ENCODE results near the gene CRTC3.

The CRTC3 gene

GRCh38 chr15:90552162-90552928 is 22.6 kb downstream of the CRTC3 start:
- H3K4me3 ChIP-seq (ENCODE audit: control insufficient read depth, low read depth, low read length) = no peak overlapping the region
- TF ChIP-seq, protein P1, sequence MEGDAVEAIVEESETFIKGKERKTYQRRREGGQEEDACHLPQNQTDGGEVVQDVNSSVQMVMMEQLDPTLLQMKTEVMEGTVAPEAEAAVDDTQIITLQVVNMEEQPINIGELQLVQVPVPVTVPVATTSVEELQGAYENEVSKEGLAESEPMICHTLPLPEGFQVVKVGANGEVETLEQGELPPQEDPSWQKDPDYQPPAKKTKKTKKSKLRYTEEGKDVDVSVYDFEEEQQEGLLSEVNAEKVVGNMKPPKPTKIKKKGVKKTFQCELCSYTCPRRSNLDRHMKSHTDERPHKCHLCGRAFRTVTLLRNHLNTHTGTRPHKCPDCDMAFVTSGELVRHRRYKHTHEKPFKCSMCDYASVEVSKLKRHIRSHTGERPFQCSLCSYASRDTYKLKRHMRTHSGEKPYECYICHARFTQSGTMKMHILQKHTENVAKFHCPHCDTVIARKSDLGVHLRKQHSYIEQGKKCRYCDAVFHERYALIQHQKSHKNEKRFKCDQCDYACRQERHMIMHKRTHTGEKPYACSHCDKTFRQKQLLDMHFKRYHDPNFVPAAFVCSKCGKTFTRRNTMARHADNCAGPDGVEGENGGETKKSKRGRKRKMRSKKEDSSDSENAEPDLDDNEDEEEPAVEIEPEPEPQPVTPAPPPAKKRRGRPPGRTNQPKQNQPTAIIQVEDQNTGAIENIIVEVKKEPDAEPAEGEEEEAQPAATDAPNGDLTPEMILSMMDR (conservative IDR thresholded peaks at IDR 0.05; ENCODE audit: control insufficient read depth, insufficient read depth, low read depth, low read length) = no peak
- peak; percentile 98 for DNase-seq (ENCODE audit: low read depth)

DNA sequence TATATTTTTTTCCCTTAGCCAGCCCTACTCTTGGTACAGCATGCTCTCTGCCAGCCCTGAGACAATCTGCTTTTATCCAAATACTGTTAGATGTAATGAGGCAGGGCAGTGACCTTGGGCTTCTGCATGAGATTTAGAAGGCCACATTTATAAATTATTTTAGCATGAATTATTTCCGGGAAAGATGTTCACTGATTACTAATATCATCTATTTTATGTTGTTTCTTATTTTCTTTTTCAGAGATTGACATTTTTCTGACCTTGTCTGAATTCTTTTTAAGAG is 23.1 kb downstream of the CRTC3 start:
- no peak overlapping the region for H3K4me3 ChIP-seq (ENCODE audit: control insufficient read depth, low read depth, low read length)
- TF ChIP-seq, protein P1 (conservative IDR thresholded peaks at IDR 0.05; ENCODE audit: control insufficient read depth, insufficient read depth, low read depth, low read length) = no peak
- no peak for DNase-seq (ENCODE audit: low read depth)

DNA sequence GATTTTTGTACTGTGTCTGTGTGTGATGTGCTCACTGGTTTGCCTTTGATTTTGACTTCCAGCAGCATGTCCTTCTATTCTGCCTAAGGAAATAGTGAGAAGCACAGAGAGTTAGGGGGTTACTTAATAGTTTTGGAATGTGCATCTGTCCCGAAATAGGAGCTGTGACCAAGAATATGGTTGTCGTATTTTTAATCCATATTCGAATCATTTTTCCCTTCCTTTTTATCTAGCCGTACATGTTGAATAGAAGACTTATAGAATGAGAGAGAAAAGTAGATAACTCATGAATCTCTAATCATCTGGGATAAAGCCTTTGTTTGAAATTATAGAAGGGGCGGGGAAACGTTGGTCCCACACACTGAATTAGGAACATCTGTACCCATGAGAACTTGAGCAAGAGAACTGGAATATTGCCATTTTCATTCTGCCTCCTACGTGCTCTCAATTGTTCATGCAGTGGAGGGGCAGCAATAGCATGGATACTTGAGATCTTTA is 23.6 kb downstream of the CRTC3 start:
- TF ChIP-seq, protein P1 (conservative IDR thresholded peaks at IDR 0.05; ENCODE audit: control insufficient read depth, insufficient read depth, low read depth, low read length) = no peak
- H3K4me3 ChIP-seq (ENCODE audit: control insufficient read depth, low read depth, low read length) = peak overlapping the region; percentile 20
- peak; percentile 97 for DNase-seq (ENCODE audit: low read depth)

DNA sequence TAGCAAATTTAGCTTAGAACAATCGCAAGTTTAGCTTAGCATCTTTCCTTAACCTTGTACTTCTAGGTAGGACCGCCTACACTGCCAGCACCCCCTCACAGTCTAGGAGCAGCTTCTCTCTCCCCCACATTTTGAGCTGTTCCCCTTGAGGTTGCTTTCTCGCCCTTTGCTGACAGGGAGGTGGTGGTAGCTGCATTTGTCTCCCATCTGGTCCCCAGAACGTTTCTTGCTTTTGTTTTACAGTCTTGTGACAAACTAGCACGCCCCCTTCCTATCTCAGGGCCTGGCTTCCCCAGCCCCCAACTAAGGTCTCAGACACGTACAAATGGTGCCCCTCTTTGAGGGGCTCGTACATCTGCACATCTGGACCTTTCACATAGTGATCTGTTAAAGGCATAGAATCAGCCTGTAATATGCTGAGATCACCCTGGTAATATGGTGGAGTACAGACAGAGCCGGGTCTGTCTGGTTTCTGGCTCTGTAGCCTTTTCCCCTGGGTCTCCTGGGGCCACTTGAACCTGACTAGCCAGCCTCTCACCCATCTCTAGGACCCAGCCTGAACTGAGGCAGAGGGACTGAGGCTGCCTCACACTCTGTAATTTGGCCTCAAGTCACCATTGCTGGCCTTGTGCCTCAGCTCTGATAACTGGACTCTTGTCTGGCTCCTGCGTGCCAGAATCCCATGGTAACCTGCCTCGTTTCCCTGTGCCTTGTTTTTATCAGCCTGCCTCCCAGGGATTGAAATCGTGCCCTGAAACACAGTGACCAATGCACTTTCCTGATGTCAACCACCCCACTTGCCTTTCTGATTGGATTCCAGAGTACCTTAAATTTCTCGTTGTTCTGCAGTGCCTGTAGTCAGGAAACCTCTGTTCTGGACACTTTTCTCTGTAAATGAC is 27.7 kb downstream of the CRTC3 start:
- TF ChIP-seq, protein P1 (conservative IDR thresholded peaks at IDR 0.05; ENCODE audit: control insufficient read depth, insufficient read depth, low read depth, low read length) = no peak
- peak; percentile 80 for DNase-seq (ENCODE audit: low read depth)
- H3K4me3 ChIP-seq (ENCODE audit: control insufficient read depth, low read depth, low read length) = no peak overlapping the region

DNA sequence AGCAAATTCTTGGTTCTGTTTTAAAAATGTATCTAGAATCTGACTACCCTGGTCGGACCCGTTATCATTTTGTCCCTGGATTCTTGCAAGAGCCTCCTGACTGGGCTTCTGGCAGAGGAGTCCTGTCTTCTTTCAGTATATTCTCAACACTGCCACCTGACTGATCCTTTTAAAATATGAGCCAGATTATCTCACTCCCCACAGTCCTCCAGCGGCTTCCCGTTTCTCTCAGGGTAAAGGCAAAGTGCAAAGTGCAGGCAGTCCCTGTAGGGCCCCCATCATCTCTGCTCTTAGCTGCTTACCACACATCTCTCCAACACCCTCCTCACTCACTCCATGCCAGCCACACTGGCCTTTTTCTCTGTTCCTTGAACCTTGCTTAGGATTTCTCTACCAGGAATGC is 28.4 kb downstream of the CRTC3 start:
- TF ChIP-seq, protein P1 (conservative IDR thresholded peaks at IDR 0.05; ENCODE audit: control insufficient read depth, insufficient read depth, low read depth, low read length) = no peak
- no peak overlapping the region for H3K4me3 ChIP-seq (ENCODE audit: control insufficient read depth, low read depth, low read length)
- DNase-seq (ENCODE audit: low read depth) = peak; percentile 59

- TF ChIP-seq, protein P1 (conservative IDR thresholded peaks at IDR 0.05; ENCODE audit: control insufficient read depth, insufficient read depth, low read depth, low read length) = no peak
- H3K4me3 ChIP-seq (ENCODE audit: control insufficient read depth, low read depth, low read length) = no peak overlapping the region
- no peak for DNase-seq (ENCODE audit: low read depth)
Measured at GRCh38 chr15:90559119-90559518, 29.4 kb downstream of the CRTC3 start.
